HG03565 (cell line): ENCODE results near the gene SLC4A2.
A peak's percentile ranks its signal among the peaks of the same experiment; 100 is the strongest.

Source experiments
- ATAC-seq: cut with Tn5 transposase; IDR thresholded peaks from one replicate; pipeline ENCODE4 v1.9.1; 2021; ENCODE audit warnings: mild to moderate bottlenecking, moderate library complexity; ENCODE audit not compliant: unreplicated experiment

The SLC4A2 gene

DNA sequence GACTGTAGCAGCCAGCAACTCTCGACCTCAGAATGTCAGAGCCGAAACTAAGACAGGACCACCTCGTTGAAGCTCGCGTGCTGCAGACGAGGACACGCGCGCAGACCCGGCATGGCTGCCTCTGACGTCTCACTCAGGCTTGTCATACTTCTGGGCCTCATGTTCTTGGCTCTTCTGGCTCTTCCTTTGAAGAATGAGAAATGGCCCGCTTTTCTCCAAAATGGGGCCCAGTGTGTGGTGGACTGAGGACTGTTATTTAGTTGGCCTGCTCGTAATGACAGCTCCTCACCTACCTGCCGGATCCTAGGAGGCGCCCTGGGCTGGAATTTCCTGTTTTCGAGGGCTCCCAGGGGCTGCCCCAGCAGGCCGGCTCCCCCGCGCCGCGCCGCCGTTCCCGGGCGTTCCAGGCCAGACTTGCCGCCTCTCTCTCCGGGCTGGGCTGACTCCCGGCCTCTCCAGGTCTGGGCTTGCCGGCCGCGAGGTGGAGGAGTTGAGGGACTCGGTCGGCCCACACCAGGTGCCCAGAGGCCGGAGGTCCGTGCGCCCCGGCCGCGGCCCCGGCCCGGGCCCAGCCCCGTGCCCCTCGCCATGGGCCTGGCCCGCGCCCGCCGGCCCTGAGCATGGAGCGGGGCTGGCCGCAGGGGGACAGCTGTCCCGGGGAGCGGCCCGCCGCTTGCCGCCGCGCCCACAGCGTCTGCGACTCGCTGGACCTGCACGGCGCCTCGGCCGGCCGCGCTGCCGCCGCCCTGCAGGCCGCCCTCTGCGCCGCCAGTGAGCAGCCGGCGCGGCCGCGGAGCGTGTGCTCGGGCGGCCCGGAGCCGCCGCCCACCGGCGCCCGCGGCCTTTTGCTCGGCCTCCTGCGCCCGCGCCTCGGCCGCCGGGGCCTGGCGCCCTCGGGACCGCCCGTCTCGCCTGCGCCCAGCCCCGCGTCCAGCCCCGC lies 55.0 kb downstream of the SLC4A2 start:
- ATAC-seq: no peak

DNA sequence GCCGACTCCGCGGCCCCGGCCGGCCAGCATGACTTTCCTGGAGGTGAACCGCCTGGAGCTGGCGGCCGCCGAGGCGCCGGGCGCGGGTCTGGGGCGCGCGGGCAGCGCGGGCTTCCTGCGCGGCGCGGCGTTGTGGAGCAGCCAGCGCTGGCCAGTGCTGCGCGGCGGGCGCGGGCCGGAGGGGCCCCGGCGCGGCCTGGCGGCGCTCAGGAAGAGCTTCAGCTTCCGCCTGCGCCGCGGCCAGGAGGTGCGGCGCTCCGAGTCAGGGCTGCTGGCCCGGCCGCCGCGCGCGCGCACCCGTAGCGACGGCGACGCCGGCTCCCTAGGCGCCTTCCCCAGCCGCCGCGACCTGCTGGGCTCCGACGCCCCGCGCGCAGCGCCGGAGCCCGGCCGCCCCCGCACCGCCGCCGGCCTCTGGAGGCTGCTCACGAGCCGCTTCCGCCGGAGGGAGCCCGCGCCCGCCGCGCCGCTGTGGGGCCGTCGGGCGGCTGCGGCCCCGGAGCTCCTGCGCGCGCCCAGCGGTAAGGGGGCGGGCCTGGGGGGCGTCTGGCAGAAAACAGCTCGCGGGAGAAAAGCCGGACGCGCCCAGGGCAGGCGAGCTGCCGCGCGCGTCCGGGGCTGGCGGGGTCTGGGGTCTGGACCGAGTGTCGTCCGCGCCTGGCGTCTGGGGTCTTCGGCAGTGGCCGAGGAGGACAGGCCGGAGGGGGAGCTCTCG lies 55.9 kb downstream of the SLC4A2 start:
- ATAC-seq: no peak

DNA sequence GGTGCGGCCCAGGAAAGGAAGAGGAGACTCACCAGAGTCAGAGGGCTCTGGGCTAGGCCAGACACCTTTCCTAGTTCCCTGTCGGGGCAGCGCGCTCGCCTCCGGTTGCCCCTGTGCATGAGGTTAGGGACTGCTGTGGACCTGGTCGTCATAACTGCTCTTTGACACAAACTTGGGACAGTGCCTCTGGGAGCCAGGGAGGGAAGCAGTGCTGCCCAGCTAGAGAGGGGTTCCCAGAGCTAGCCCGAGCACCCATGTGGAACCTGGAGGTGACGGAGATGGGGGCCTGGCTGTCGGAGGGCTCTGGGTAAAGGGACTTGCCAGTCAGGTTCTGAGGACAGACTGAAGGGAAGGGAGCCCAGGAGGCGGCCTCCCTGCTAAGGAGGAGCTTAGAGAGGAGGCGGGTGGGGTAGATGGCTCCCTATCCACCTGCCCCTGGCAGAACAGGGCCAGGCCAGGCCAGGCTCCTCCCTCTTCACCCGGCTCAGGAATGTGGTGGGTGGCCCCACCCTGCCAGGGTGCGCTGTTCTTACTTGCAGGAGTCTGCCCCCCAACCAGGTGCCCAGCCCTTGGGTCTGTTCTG lies 56.5 kb downstream of the SLC4A2 start:
- no peak for ATAC-seq

DNA sequence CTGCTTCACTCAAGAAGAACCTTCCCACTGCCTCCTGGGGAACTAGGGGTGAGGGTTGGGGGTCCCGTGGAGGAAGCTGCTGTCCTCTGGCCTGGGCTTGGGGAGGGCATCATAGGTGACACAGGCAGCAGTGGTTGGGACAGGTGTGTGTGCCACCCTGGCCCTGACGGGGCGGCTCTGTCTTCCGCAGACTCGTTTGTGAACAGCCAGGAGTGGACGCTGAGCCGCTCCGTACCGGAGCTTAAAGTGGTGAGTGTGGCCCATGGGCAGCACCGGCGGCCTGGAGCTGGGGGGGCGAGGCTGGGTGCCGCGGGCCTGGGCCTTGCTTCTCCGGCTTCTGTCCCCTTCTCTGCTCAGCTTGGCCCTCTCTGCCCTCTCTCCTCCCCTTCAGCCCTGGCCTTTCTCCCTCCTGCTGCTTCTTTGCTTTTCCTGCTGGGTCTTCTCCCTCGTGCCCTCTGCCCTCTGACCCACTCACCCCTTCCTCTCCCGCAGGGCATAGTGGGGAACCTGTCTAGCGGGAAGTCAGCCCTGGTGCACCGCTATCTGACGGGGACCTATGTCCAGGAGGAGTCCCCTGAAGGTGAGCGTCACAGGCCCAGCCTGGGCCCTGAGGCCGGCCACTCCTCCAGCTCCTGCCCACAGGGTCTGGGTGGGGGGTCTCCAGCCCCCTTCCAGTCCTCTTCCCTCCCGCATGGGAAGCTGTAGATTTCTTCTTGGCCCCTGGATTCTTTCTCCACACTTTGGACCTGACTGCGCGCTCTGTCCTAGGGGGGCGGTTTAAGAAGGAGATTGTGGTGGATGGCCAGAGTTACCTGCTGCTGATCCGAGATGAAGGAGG lies 57.4 kb downstream of the SLC4A2 start:
- ATAC-seq: no peak

DNA sequence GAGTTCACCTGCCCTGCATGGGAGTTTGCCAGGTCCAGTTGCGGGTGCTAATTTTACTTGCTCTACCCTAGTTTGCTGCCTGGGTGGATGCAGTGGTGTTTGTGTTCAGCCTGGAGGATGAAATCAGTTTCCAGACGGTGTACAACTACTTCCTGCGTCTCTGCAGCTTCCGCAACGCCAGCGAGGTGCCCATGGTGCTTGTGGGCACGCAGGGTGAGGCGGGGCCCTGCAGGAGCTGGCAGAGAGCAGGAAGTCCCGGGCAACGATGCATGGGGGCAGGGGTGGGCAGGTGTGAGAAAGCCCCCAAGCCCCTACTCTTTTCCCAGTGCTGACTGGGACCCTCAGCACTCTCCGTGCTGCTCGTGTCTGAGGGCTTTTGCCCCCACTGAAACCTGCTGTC lies 58.2 kb downstream of the SLC4A2 start:
- ATAC-seq: no peak

DNA sequence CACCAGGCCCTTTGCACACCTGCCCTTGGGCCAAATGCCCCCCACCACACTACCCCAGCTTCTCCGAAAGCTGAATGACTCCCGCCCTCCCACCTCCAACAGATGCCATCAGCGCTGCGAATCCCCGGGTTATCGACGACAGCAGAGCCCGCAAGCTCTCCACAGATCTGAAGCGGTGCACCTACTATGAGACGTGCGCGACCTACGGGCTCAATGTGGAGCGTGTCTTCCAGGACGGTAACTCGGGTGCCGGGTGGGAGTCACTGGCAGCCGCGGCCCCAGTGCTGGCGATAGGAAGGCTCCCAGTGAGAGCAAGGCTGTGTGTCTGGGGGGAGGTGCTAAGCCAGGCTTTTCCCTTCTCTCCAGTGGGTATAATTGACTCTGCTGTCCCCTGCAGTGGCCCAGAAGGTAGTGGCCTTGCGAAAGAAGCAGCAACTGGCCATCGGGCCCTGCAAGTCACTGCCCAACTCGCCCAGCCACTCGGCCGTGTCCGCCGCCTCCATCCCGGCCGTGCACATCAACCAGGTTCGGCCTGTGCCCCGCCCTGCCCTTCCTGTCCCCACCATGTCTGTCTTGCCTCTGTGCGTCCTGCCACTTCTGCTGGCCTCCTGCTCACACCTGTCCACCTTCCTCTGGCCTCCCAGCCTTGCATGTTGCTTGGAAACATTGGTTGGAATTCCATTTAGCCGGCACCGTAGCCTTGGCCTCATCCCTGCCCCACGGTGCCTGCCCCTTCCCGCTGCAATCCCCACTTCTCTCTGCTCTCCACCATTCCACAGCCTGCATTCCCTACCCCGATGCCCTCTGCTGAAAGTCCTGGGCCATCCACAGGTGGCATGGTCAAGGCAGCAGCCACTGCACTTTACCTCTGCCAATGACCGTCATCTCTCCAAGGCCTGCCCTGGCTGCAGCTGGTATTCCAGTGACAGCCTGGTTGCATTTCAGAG lies 59.0 kb downstream of the SLC4A2 start:
- no peak for ATAC-seq

DNA sequence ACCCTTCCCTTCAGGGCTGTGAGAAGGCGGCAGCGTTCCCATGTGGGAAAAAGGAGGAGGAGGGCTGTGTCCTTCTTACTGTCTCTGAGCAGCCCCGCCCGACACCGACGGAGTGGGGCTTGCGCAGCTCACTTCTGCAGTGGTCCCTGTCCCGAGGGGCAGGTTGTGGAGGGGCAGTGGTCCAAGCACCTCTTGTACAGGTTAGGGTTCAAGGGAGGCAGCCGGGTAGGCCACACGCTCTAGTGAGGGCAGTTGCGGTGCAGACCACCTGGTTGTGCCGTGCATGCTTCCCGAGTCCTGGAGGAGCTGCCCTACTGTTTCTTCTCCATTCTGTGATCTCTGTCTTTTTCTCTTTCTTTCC lies 59.6 kb downstream of the SLC4A2 start:
- no peak for ATAC-seq

DNA sequence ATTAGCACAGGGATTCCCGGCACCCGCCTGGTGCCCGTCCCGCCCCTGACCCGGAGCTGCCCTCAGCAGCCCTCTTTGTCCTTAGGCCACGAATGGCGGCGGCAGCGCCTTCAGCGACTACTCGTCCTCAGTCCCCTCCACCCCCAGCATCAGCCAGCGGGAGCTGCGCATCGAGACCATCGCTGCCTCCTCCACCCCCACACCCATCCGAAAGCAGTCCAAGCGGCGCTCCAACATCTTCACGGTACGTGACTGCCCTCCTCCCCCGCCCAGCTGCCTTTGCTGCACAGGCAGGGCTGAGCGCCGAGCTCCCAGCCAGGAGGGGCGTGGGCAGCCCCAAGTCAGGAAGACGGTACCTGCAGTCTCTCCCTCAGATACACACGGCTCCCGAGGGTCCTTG lies 60.5 kb downstream of the SLC4A2 start:
- no peak for ATAC-seq

DNA sequence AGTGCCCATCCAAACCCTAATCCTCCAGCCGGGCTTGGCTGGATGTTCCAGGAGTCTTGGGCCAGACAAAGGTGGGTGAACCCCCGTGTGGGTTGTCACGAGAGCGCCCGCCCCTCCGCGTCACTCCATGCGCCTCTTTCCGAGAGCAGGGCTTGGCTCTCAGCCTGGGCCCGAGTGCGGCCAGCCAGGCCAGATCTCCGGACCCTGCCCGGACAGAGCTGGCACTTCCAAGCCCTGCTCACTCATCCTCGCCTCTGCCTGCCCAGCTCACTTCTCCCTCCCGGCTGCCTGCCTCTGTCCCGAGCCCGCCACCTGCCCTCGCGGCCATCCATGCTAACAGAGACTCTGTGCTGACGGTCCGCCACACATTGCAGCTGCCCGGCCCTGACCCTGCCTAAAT lies 61.5 kb downstream of the SLC4A2 start:
- no peak for ATAC-seq

DNA sequence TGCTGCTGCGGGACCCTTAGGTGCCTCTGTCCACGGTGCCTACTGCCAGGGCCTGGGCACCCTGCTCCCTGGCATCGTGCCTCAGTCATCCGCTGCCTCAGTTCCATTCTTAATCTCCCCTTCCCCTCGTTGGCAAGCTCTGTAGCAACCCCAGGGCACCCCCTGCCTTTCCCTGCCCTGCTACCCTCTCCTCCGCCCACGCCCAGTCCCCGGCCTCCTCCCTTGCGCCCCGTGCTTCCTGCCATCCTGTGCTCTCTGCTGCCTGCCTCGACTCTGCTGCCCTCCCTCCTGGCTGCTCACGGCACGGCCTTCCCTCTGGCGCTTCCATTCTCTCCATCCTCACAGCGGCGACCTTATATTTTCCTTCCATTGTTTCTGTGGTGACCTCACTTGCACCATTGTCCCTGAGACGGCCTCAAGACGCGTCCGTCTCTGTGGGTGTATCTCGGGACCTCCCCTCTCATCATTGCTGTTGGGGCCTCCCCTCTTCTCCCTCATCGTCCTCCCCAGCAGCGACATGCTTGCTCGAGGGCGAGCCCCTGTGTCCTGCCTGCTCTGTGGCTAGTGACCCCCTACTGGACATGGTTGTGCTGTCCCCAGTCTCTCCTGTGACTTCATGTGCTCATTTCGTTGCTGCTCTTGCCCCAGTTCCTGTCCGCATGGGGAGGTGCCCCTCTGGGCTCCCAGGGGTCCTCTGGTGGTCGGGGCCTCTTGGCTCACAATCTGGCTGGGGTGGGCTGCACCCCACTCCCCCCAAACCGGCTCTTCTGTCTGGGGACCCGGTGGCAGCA lies 62.2 kb downstream of the SLC4A2 start:
- no peak for ATAC-seq

DNA sequence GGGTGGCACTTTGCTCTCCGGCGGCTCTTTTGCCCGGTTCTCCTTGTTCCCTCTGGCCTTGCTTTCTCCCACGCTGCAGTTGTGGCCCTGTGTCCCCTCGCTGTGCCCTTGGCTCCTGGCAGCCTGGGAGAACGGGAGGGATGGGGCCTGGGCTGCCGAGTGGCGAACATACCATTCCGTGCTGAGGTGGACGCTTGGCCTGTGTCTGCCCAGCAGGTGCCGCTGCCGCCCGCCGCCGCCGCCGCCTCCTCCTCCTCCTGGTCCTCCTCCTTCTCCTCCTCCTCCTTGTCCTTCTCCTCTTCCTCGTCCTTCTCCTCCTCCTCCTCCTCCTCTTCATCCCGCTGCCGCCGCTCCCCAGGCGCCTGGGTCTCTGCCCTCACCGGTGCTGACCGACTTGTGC lies 62.9 kb downstream of the SLC4A2 start:
- ATAC-seq: no peak

DNA sequence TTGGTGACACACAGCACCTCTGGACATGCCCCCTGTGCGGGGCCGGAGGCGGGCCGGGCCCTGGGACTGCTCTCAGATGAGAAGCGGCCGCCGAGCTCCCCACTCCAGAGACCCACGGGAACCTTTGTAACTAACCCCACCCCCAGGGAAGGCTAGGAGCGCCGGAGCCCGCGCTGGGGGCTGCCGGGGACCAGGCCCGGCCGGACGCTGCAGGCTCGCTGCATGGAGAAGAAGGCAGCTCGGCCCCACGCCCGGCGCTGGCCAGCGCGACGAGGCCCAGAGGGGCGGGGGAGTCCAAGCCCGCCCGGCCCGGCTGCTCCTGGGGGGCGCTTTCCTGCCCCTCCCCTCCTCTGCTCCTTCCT lies 63.4 kb downstream of the SLC4A2 start:
- no peak for ATAC-seq

DNA sequence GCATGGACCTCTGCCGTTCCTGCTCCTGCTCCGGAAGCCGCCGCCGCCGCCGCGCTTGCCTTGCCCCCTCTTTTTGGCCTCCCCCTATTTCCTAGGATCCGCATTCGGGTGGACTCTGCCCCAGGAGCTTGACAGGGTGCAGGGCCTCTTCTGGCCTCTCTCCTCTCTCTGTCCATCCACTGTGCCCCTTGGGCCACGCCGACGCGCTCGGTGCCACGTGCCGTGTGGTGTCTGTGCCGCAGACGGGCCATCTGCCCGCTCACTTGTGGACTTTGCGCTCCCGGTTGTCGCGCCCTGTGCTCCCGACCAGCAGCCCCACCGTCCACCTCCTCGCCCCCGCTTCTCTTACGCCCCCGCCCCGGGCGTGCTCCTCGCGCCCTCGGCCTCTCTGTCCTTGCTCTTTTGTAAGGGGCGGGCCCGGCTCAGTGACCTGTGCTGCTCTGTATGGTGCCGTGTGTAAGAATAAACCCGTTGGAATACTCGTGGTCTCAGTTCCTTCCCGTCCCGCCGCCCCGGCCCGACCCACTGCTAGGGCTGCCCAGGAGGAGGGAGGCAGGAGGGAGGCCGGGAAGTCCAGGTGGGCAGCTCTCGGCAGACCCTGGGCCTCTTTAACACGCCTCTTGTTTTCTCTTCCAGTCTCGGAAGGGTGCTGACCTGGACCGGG lies 63.9 kb downstream of the SLC4A2 start:
- no peak for ATAC-seq

DNA sequence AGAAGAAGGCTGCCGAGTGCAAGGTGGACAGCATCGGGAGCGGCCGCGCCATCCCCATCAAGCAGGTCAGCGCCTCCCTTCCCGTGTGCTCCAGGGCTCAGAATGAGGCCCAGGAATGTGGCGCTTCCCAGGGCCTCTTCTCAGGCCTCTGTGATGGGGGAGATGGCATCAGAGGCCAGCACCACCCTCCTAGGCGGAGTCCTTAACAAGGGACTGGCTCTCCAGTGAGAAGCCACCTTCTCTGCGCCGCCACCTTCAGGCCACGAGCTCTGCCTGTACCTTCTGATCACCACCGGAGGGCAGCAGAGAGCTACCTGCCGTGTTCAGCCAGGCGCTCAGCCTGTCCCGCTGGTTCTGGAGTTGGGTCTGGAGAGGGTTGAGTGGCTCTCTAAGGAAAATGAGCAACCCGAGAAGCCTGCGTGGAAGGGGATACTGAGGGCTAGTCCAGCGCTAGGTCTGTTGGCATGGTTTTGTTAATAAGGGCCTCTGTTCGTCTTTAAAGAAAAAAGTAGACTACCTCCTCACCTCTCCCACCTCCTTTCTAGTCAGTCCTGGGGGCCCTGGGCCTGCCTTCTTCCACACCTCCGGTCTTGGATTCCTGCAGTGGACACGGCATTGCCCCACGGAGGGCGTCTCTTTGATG lies 64.6 kb downstream of the SLC4A2 start:
- peak; percentile 74 for ATAC-seq

DNA sequence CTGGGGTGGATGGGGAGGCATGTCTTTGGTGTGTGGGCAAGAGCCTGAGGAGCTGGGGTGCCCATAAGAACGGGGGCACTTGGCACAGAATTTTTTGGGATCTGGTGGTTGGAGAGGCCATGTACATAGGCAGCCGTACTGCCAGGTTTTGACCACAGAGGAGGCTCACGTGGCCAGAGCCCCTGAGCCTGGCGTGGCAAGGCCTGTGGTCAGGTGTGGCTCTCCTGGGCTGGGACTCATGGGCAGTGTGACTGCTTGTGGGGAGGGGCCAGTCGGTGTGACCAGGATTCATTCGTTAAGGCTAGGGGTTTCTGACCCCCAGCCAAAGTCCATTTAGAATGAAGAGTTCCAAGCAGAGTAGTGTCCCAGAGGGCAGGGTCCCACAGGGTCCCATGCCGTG lies 65.1 kb downstream of the SLC4A2 start:
- ATAC-seq: no peak

DNA sequence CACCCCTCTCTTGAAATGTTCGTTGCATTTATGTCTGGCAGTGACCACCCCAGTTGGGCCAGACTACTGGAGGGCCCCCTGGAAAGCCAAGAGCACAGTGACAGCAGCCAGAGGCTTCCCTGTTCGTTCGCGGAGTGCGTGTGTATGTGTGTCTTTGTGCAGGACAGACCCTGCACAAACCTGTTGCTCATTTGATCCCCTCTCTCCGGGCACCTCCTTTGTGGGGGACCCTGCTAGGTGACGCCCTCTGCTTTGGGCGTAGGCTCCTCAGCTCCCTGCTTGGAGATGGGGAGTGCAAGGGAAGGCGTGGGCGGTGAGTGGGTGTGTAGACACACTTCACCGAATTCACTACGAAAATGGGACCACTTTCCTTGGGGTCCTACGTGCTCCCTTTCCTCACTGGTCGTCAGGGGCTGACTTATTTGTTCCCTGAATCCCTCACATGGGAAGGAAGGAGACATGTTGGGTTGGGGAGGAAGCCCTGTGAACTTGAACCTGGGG lies 65.6 kb downstream of the SLC4A2 start:
- no peak for ATAC-seq

DNA sequence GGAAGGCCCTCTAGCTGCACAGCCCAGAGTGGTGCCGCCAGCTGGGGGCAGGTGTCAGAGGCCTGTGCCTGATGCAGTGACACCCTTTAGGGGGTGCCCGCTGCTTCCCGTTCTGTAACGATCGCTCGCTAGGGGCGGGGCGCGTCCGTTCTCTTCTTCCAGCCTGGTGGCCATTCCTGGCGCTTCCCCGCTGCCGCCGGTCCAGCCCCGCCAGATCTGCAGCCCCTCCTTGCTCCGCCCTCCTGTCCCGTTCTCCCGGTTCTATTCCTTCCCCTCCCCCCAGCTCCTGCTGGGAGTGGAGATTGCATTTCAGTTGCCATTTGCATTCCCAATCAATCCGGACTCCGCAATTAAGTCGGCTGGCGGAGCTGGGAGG lies 66.1 kb downstream of the SLC4A2 start:
- ATAC-seq: no peak

DNA sequence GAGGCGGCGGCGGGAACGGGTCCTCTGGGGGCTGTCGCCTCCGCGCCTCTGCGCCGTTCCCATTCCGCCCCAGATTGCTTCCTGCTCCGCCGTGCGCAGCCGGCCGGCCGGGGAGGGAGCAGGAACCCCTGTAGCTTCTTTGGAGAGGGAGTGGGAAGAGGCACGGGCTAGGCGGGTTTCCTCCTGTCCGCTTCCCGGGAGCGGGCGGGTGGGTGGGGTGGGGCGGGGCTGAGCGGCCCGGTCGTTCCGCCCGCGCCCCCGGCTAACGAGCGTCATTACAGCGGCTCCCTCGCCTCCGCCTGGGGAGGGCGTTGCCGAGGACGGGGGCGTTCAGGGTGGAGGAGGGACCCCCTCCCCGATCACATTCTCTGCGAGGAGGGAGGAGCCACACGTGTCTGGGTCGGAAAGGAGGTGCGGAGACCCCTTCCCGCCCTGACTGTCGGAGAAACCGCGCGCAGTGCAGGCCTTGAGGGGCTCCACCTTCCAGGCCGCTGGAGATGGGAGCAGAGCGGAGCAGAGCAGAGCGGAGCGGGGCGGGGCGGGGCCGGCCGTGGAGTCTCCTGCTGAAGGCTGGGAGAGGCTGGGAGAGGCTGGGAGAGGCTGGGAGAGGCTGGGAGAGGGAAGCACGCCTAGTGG lies 66.6 kb downstream of the SLC4A2 start:
- ATAC-seq: no peak
